Endodermal cell (in vitro differentiated cells): ENCODE measurements around the gene AWAT1. TPM values are rescaled to one million over a fixed set of nuclear protein-coding genes. Genes with fewer than 3 reads are reported as not detected.

Experiments used
- DNase-seq: peaks from one replicate; pipeline ENCODE4 v3.0.0-alpha.2; 2017
- H3K27ac ChIP-seq: 2 replicates; pipeline ENCODE4 v1.5.1; 2013; ENCODE audit warnings: mild to moderate bottlenecking, low read depth, low read length, moderate library complexity
- H3K27me3 ChIP-seq: 2 replicates; pipeline ENCODE4 v1.6.1; 2013; ENCODE audit warnings: mild to moderate bottlenecking, low read length, moderate library complexity; ENCODE audit not compliant: insufficient read depth, control insufficient read depth, poor library complexity, severe bottlenecking
- H3K36me3 ChIP-seq: 2 replicates; pipeline ENCODE4 v1.7.0; 2013; ENCODE audit warnings: mild to moderate bottlenecking, low read length, moderate library complexity; ENCODE audit not compliant: control insufficient read depth, insufficient read depth
- H3K4me1 ChIP-seq: one replicate; pipeline ENCODE4 v1.7.0; 2013; ENCODE audit warnings: low read length; ENCODE audit not compliant: control insufficient read depth, insufficient read depth
- H3K4me3 ChIP-seq: 2 replicates; pipeline ENCODE4 v1.5.1; 2013; ENCODE audit warnings: mild to moderate bottlenecking, low read length, moderate library complexity
- H3K9ac ChIP-seq: 2 replicates; pipeline ENCODE4 v1.6.1; 2013; ENCODE audit warnings: mild to moderate bottlenecking, low read length, moderate library complexity; ENCODE audit not compliant: poor library complexity, severe bottlenecking; ENCODE audit errors: extremely low read depth
- H3K9me3 ChIP-seq: 2 replicates; pipeline ENCODE4 v1.6.1; 2013; ENCODE audit warnings: mild to moderate bottlenecking, low read length, moderate library complexity; ENCODE audit not compliant: control insufficient read depth
- H3K27ac Mint-ChIP-seq: 2 replicates; pipeline ENCODE4 v1.8.0; 2020; ENCODE audit warnings: mixed read lengths
- H3K27me3 Mint-ChIP-seq: 2 replicates; pipeline ENCODE4 v1.8.0; 2021; ENCODE audit warnings: mild to moderate bottlenecking, mixed read lengths; ENCODE audit not compliant: insufficient read depth
- H3K36me3 Mint-ChIP-seq: 2 replicates; pipeline ENCODE4 v1.8.0; 2020; ENCODE audit warnings: low read depth, mixed read lengths
- H3K4me1 Mint-ChIP-seq: 2 replicates; pipeline ENCODE4 v1.8.0; 2020; ENCODE audit warnings: mixed read lengths
- H3K4me3 Mint-ChIP-seq: 2 replicates; pipeline ENCODE4 v1.8.0; 2020; ENCODE audit warnings: mild to moderate bottlenecking, moderate library complexity, mixed read lengths
- H3K9me3 Mint-ChIP-seq: 2 replicates; pipeline ENCODE4 v1.8.0; 2020; ENCODE audit warnings: mild to moderate bottlenecking, mixed read lengths
- CTCF ChIP-seq: fragments of 200-600 bp; sonication (generic); conservative IDR thresholded peaks from 2 replicates; pipeline ENCODE4 v1.5.0; 2021; ENCODE audit warnings: antibody characterized with exemption, mild to moderate bottlenecking
- WGBS, 2 experiments: methylation state at CpG; one replicate each; pipeline versions ENCODE4 v1.1.5 to v1.1.7; 2013; ENCODE audit warnings: missing lambda C conversion rate in 2 of 2, mixed read lengths in 1 of 2; ENCODE audit not compliant: insufficient coverage in 1 of 2, insufficient read length in 1 of 2; 5-methylcytosine and 5-hydroxymethylcytosine counted together
- total RNA-seq, 2 donors: library from RNA; stranded (reverse); fragmentation: NEBNext Ultra II Directional in 1 of 2; extraction: Animal tissue kit (Norgen Biotek cat#: 25700) in 1 of 2; gene quantifications; 2 replicates in 1 of 2; 3 replicates in 1 of 2; pipeline ENCODE4 v1.2.1, GENCODE V29; 2021

The AWAT1 gene
- total RNA-seq, 2 donors from 2014 or later = not detected

GRCh38 chrX:70253377-70254062 is 19.1 kb downstream of the AWAT1 start:
- Histone ChIP-seq H3K27me3 (no peaks in the 10 kb centered on the region), H3K27ac (no peak overlapping the region), H3K4me3 (no peak overlapping the region), H3K36me3 (no peaks in the 10 kb centered on the region), H3K9me3 (no peaks in the 10 kb centered on the region), H3K4me1 (peaks cover 2% of the 10 kb centered on the region), H3K9ac (no peak overlapping the region)
- Mint-ChIP-seq H3K9me3 (peaks cover 63% of the 10 kb centered on the region), H3K4me3 (no peak overlapping the region), H3K27me3 (no peaks in the 10 kb centered on the region), H3K36me3 (no peaks in the 10 kb centered on the region), H3K27ac (no peak overlapping the region), H3K4me1 (peaks cover 25% of the 10 kb centered on the region)
- no peak for TF ChIP-seq CTCF
- no CpG with 5 or more reads among the region's 3 CpGs for WGBS, 2 experiments
- no peak for DNase-seq

- Mint-ChIP-seq H3K27ac (no peak overlapping the region), H3K27me3 (no peaks in the 10 kb centered on the region), H3K4me3 (no peak overlapping the region), H3K4me1 (peaks cover 25% of the 10 kb centered on the region), H3K36me3 (no peaks in the 10 kb centered on the region), H3K9me3 (peaks cover 66% of the 10 kb centered on the region)
- no peaks in the 10 kb centered on the region for H3K9me3 ChIP-seq
- no peak for TF ChIP-seq CTCF
- peaks cover 2% of the 10 kb centered on the region for H3K4me1 ChIP-seq
- no peak for DNase-seq
- H3K27me3 ChIP-seq = no peaks in the 10 kb centered on the region
- no peak overlapping the region for H3K27ac ChIP-seq
- H3K4me3 ChIP-seq = no peak overlapping the region
- no peaks in the 10 kb centered on the region for H3K36me3 ChIP-seq
- no peak overlapping the region for H3K9ac ChIP-seq
- 80 to 83% methylated on average over 1 of the region's 1 CpG for WGBS, 2 experiments
These were observed 19.6 kb downstream of the AWAT1 start for GRCh38 chrX:70254063-70254400.

GRCh38 chrX:70254909-70255308 is 20.5 kb downstream of the AWAT1 start:
- H3K9ac ChIP-seq = no peak overlapping the region
- H3K4me1 Mint-ChIP-seq = peaks cover 25% of the 10 kb centered on the region
- no peaks in the 10 kb centered on the region for H3K36me3 ChIP-seq
- no peak for DNase-seq
- 83% methylated on average over 3 of the region's 3 CpGs; no CpG with 5 or more reads in 1 of the 2 experiments for WGBS, 2 experiments
- peaks cover 2% of the 10 kb centered on the region for H3K4me1 ChIP-seq
- H3K27ac ChIP-seq = no peak overlapping the region
- no peaks in the 10 kb centered on the region for H3K27me3 ChIP-seq
- H3K9me3 ChIP-seq = no peaks in the 10 kb centered on the region
- H3K9me3 Mint-ChIP-seq = peaks cover 68% of the 10 kb centered on the region
- no peak overlapping the region for H3K4me3 Mint-ChIP-seq
- no peak overlapping the region for H3K27ac Mint-ChIP-seq
- no peak for TF ChIP-seq CTCF
- H3K27me3 Mint-ChIP-seq = no peaks in the 10 kb centered on the region
- no peaks in the 10 kb centered on the region for H3K36me3 Mint-ChIP-seq
- no peak overlapping the region for H3K4me3 ChIP-seq
